Measurements from ENCODE around the gene KCNQ5.

The KCNQ5 gene

GRCh38 chr6:72813807-72814596 is 192.1 kb downstream of the KCNQ5 start:
- no peak for DNase-seq

GRCh38 chr6:72816022-72816421 is 194.2 kb downstream of the KCNQ5 start:
- DNase-seq = no peak

GRCh38 chr6:72817208-72817607 is 195.3 kb downstream of the KCNQ5 start:
- DNase-seq = no peak

- DNase-seq = no peak
These were observed 197.7 kb downstream of the KCNQ5 start for GRCh38 chr6:72819609-72820008.

- DNase-seq = no peak
These were observed 198.3 kb downstream of the KCNQ5 start for GRCh38 chr6:72820153-72820552.

- no peak for DNase-seq
These were observed 199.0 kb downstream of the KCNQ5 start for GRCh38 chr6:72820906-72821305.

GRCh38 chr6:72822023-72822422 is 200.2 kb downstream of the KCNQ5 start:
- DNase-seq = no peak

- no peak for DNase-seq
These were observed 200.8 kb downstream of the KCNQ5 start for GRCh38 chr6:72822691-72823090.

GRCh38 chr6:72824833-72825232 is 203.0 kb downstream of the KCNQ5 start:
- DNase-seq = no peak

- no peak for DNase-seq
These were observed 203.5 kb downstream of the KCNQ5 start for GRCh38 chr6:72825315-72825911.

GRCh38 chr6:72826037-72826436 is 204.2 kb downstream of the KCNQ5 start:
- DNase-seq = no peak

- DNase-seq = no peak
These were observed 205.0 kb downstream of the KCNQ5 start for GRCh38 chr6:72826744-72827438.

- DNase-seq = no peak
These were observed 207.0 kb downstream of the KCNQ5 start for GRCh38 chr6:72828904-72829303.

GRCh38 chr6:72832271-72832670 is 210.4 kb downstream of the KCNQ5 start:
- no peak for DNase-seq

- no peak for DNase-seq
These were observed 213.9 kb downstream of the KCNQ5 start for GRCh38 chr6:72835749-72836148.

GRCh38 chr6:72836971-72837370 is 215.1 kb downstream of the KCNQ5 start:
- no peak for DNase-seq

GRCh38 chr6:72841195-72841594 is 219.3 kb downstream of the KCNQ5 start:
- no peak for DNase-seq

GRCh38 chr6:72842140-72842539 is 220.3 kb downstream of the KCNQ5 start:
- no peak for DNase-seq

- no peak for DNase-seq
These were observed 222.8 kb downstream of the KCNQ5 start for GRCh38 chr6:72844614-72845013.

- no peak for DNase-seq
These were observed 227.5 kb downstream of the KCNQ5 start for GRCh38 chr6:72849346-72849745.

GRCh38 chr6:72850040-72850439 is 228.2 kb downstream of the KCNQ5 start:
- DNase-seq = no peak

GRCh38 chr6:72850469-72850868 is 228.6 kb downstream of the KCNQ5 start:
- no peak for DNase-seq

GRCh38 chr6:72855471-72855870 is 233.6 kb downstream of the KCNQ5 start:
- DNase-seq = no peak

- DNase-seq = no peak
These were observed 234.9 kb downstream of the KCNQ5 start for GRCh38 chr6:72856801-72857200.
